ENCODE measurements around the gene SAMD5.

The SAMD5 gene

DNA sequence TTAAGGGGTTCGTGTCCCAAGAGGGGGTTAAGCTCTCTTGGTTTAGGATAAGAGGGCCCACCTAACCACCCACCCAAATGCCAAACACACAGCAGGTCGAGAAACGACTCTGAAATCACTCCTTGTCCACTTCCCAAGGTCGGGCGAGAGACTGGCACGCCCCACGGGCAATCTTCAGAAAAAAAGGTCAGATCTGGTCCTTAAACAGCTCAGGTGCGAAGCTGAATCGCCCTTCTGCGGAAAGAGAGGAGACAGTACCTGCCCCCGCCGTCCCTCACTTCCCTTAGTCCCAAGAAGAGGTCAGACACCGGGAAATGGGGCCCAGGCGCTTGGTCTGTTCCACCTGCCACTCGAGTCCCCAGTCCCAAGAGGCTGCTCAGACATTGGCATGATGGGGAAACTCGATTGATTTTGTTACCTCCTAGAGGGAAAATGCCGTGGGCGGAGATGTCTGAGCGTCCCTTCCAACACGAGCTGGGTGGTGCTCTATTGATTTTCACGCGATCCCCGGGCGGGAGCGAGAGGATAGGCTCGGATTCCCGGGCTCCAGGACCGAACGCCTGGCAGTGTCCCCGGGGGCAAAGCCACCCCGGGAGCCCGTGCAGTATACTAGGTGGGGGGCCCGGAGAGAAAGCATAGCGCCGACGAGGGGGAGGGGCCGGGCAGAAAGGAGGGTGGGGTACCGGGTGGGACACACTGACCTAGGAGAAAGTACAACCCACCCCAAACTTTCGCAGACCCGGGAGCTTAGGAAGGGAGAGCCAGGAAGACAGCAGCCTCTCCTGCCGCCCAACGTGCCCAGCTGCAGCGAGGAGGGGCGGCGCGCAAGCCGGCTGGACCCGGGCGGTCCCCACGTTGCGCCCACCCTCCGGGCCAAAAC is 1.1 kb upstream of the SAMD5 start:
- ChIA-PET CTCF (interaction anchor here (0.7 to 1.8 kb wide), 9 partner anchors 8 to 957 kb away, joined by 3 to 10 read pairs (median 3); no protein-coding TSS in a partner anchor), POLR2A (no interaction called here)
- TF ChIP-seq, protein P1, sequence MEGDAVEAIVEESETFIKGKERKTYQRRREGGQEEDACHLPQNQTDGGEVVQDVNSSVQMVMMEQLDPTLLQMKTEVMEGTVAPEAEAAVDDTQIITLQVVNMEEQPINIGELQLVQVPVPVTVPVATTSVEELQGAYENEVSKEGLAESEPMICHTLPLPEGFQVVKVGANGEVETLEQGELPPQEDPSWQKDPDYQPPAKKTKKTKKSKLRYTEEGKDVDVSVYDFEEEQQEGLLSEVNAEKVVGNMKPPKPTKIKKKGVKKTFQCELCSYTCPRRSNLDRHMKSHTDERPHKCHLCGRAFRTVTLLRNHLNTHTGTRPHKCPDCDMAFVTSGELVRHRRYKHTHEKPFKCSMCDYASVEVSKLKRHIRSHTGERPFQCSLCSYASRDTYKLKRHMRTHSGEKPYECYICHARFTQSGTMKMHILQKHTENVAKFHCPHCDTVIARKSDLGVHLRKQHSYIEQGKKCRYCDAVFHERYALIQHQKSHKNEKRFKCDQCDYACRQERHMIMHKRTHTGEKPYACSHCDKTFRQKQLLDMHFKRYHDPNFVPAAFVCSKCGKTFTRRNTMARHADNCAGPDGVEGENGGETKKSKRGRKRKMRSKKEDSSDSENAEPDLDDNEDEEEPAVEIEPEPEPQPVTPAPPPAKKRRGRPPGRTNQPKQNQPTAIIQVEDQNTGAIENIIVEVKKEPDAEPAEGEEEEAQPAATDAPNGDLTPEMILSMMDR (IDR thresholded peaks at IDR 0.05; ENCODE audit: control extremely low read depth, extremely low read depth, low read depth, missing control alignments) = no peak
- peak; percentile 21 for DNase-seq (ENCODE audit: extremely low spot score)

- TF ChIP-seq, protein P1 (IDR thresholded peaks at IDR 0.05; ENCODE audit: control extremely low read depth, extremely low read depth, low read depth, missing control alignments) = no peak
- CTCF ChIA-PET = no interaction called here
- DNase-seq (ENCODE audit: extremely low spot score) = peak; percentile 17
- POLR2A ChIA-PET = no interaction called here
Observed at GRCh38 chr6:147508866-147509608, 547 bp downstream of the SAMD5 start.

- CTCF ChIA-PET = interaction anchor here (1.4 kb wide), 1 partner anchor 10 kb away, joined by 4 read pairs; no protein-coding TSS in a partner anchor
- POLR2A ChIA-PET = no interaction called here
Observed at GRCh38 chr6:147509891-147510290, 1.4 kb downstream of the SAMD5 start.

GRCh38 chr6:147510929-147511590 is 2.6 kb downstream of the SAMD5 start:
- CTCF ChIA-PET = interaction anchor here (1.4 kb wide), 1 partner anchor 9 kb away, joined by 4 read pairs; no protein-coding TSS in a partner anchor

More at GRCh38 chr6:147509891-147510290, 1.4 kb downstream of the SAMD5 start:
- TF ChIP-seq, protein P1 (IDR thresholded peaks at IDR 0.05; ENCODE audit: control extremely low read depth, extremely low read depth, low read depth, missing control alignments) = no peak
- DNase-seq (ENCODE audit: extremely low spot score) = no peak

GRCh38 chr6:147514831-147515230 is 6.3 kb downstream of the SAMD5 start:
- DNase-seq (ENCODE audit: extremely low spot score) = no peak
- TF ChIP-seq, protein P1 (IDR thresholded peaks at IDR 0.05; ENCODE audit: control extremely low read depth, extremely low read depth, low read depth, missing control alignments) = no peak
- ChIA-PET POLR2A (no interaction called here), CTCF (interaction anchor here (1.1 kb wide), 1 partner anchor 8 kb away, joined by 3 read pairs; no protein-coding TSS in a partner anchor)

More at GRCh38 chr6:147510929-147511590, 2.6 kb downstream of the SAMD5 start:
- POLR2A ChIA-PET = no interaction called here
- DNase-seq (ENCODE audit: extremely low spot score) = no peak
- TF ChIP-seq, protein P1 (IDR thresholded peaks at IDR 0.05; ENCODE audit: control extremely low read depth, extremely low read depth, low read depth, missing control alignments) = no peak

GRCh38 chr6:147515327-147515726 is 6.8 kb downstream of the SAMD5 start:
- POLR2A ChIA-PET = no interaction called here
- no peak for DNase-seq (ENCODE audit: extremely low spot score)
- TF ChIP-seq, protein P1 (IDR thresholded peaks at IDR 0.05; ENCODE audit: control extremely low read depth, extremely low read depth, low read depth, missing control alignments) = no peak
- CTCF ChIA-PET = interaction anchor here (1.1 kb wide), 1 partner anchor 9 kb away, joined by 3 read pairs; no protein-coding TSS in a partner anchor
